Erythroblast (primary cell): Measurements from ENCODE around the gene CSRP1.

Experiments
- GATA1 ChIP-seq: IDR thresholded peaks from 2 replicates; pipeline ENCODE4 v1.6.1; 2011; ENCODE audit warnings: low read depth, mild to moderate bottlenecking, control low read depth, low read length, moderate library complexity
- POLR2A ChIP-seq: IDR thresholded peaks from 2 replicates; pipeline ENCODE4 v1.6.1; 2011; ENCODE audit warnings: mild to moderate bottlenecking, low read length

DNA sequence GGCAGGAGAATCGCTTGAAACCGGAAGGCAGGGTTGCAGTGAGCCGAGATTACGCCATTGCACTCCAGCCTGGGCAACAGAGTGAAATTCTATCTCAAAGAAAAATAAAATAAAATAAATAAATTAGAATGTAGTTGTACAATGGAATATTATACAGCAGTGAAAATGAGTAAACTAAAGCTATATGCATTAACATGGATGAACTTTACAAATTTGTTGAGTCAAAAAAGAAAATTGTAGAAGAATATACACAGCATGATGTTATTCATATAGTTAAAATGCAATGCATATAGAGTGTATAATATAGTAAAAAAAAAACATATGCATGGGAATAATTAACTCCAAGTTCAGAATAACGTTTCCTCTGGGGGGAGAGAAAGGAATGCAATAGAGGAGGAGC, 21.0 kb upstream of the CSRP1 start:
- no peak for TF ChIP-seq POLR2A
- TF ChIP-seq GATA1: no peak
